NCI-H1092 treated with DMSO at 0.1 percent for 48 hours (cell line): ENCODE measurements around the gene G3BP2.
A peak's percentile ranks its signal among the peaks of the same experiment; 100 is the strongest.
"Not testable (repeated sequence)": the region's sequence is repeated elsewhere in the genome, so short reads cannot be mapped to it uniquely, and the experiment has no call there.

ENCODE experiments used
- DNase-seq: peaks from one replicate; lab custom pipeline; 2025; lab: John Stamatoyannopoulos, UW

Gene G3BP2

DNA sequence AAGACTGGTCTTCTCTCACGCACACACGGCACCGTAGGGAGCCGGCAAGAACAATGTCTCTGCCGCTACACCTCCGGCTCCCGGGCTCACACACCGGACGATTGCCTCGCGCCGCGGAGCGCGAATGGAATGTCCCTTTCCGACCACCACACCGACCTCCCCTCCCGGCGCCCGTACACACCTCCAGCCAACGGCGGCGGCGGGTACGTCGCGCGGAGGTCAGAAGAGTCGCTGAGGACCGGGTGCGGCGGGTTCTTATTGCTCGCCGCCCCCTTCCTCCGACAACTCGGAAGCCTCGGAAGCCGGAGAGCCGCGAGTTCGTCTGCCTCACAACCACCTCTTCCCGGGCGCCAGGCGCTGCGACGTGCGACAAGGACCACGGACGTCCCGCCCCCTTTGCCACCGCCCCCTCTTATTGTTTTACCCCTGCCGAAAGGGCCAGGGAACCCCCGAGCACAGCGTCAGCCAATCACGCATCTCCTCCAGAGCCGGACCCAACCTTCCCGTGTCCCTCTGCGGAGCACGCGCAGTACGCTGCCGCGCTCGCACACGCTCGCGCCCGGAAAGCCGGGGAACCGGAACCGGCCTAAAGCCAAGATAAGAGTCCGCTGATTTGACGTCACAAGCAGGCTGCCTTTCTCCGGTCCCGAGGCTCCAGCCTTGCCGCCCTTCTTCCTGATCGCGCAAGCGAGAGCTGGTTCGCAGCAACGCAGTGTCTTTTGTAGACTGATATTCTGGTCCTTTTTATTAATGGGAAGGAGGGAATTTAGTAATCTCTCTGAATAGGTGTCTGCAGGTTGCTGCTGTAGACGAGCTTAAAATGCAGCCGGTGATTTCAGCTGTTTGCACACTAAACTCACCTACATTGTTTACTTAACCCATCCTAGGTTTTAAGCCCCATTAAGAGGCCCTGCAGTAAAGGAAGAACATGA lies at the start of gene G3BP2:
TSS of gene G3BP2 (minus strand) at position 385 of the 932 bp plus-strand sequence. CDS start 11,386 bp downstream, outside the sequence.
- DNase-seq = peak; percentile 98

DNA sequence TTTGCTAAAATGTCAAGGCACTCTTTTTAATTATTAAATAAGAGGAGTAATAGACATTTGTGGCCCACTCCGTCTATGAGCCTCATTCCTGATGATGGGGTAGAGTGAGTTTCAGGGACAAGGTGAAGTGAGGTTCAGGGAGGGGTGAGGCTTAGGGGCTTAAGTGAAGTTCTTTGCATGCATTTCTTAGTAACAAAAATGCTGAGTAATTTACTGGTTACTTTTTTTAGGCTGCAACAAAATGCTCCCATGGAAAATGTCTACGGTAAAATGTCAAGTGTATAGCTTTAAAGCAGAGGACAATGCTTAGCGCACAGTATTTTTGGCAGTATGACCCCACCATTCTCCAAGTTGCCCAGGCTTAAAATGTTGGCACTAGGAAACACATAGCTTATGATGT lies 49.2 kb upstream of the G3BP2 start:
- no peak for DNase-seq

DNA sequence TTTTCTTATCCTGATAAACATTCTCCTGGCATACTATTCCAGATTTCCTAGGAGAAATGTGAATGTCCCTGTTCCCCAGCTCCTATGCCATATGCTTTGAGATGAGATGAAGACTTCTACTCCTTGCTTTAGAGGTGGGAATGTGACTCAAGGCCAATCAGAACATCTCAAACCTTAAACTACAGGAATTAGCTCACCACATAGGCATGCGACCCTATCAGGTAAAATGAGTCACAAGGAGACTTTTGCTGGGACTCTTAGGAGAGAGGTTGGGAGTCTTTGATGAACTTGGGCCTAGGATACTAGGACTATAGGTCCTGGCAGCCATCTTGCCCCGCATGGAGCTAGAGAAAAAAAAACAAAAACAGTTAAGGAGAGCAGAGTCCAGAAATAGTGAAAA lies 45.3 kb upstream of the G3BP2 start:
- no peak for DNase-seq

DNA sequence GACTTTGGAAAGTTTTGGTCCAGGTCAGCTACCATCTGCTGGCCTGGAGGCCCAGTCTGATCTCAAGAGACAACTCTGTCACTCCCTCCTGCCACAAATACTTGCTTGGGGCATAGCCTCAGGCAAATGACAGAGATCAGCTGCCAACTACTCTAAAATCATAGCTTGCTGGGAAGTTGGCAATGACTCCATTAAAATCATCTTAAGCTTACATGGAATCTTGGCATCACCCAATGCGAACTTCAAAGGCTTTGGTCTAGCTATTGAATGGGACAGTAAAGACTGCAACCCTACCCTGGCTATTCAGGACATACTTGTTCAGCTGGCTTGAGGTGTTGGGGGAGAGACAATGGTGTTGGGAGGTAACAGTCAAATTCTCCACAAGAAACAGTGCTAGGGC lies 44.2 kb upstream of the G3BP2 start:
- DNase-seq = no peak

DNA sequence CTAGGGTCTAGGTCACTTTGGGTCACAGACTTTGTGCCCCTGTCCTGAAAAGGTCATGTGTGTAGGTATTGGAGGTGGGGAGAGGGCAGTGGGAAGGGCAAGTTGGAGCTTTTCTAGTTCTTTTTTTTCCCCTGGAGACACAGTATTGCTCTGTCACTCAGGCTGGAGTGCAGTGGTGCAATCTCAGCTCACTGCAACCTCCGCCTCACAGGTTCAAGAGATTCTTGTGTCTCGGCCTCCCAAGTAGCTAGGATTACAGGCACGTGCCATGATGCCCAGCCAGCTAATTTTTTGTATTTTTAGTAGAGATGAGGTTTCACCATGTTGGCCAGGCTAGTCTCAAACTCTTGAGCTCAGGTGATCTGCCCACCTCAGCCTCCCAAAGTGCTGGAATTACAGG lies 42.8 kb upstream of the G3BP2 start:
- not testable (repeated sequence) for DNase-seq

DNA sequence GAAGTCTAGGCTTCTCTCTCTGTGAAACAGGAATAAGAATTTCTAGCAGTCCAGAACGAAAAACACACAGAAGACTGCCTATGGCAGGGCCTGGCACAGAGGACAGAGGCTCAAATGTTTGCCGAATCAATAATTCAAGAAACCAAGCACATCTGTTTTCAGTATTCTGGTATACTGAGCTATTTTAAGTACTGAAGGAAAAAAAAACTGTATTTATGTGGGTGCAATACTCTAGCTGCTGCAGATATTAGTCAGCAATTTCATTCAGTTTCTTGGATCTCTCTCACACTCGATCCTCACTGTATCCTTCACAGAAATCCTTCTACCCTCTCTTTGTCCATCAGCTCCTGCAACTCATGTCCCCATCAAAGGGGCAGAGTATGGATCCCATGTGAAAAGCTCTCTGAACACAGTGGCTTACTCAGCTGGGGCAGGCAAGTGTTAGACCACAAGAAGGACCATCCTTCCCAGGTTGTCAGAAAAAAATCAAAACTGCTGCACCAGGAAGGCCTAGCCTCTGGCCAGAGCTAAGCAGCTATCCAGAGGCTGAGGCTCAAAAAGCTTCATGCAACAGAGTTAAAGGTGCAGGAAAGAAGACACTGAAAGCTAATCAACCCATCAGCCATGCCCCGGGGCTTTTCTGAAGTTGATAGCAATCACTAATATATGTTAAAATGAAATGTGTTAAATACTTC lies 42.0 kb upstream of the G3BP2 start:
- DNase-seq = no peak

DNA sequence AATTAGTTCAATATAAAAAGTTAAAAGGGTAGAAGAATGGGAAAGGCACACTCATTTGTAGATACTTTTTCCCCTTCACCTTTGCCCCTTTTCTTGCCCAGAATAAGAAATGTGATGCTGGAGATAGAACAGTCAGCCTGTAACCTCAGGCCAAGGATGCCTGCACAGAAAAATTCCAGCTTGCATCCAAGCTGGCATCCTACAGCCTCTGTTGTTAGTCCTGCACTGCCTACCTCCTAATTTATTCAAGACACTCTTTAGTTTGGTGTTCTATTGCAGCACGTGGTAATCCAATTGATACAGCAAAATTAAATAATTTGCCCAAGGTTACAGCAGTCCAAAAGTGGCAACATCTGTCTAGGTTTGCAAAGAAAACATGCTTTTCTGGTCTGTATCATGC lies 41.5 kb upstream of the G3BP2 start:
- DNase-seq = no peak

DNA sequence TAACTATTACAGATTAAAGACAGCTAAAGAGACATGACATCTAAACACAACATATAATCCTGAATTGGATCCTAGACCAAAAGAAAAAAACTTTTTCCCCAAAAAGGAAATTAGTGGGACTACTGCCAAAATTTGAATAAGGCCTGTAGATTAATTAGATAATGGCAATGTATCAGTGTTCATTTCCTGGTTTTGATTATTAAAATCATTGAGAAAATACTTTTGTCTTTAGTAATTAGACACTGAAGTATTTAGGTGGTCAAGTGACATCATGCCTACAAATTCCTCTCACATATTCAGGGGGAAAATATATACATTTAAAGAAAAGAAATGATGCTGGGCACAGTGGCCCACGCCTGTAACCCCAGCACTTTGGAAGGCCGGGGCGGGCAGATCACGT lies 40.8 kb upstream of the G3BP2 start:
- DNase-seq = no peak

DNA sequence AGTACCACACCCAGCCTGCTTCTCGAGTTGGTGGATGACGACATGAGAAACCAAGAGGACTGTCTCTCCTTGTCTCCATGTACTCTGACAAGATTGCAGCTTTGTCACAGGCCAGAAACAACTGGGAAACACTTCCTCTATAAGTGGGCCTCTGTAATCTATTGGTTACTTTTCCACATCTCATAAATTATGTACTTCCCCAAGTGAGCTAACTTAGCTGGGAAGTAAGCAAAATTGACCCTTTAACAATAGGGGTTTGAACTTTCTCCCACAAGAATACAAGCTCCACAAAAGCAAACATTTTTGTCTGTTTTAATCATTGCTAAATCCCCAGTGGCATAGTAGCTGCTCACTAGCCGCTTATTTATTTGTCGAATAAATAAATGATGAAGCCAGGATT lies 37.0 kb upstream of the G3BP2 start:
- no peak for DNase-seq

DNA sequence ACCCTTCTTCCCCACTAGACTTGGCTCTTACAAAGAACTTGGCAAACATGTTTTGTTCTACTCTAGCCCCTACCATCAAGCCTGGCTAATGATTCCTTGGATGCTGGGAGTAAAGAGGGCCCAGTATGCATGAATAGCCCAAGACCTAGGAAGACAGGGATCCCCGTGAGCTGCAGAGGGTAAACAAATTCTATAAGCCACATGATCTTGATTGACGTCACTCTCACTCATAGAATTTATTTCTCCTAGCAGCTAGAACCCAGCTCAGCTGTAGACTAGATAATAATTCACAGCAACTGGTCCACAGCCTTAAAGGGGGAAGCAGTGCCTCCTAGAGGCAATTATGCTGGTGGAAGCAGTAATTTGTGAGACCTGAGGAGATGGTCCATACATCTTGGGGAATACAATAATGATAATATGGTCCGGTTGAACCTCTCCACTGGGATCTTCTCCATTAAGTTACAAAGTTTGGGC lies 35.0 kb upstream of the G3BP2 start:
- DNase-seq = no peak

DNA sequence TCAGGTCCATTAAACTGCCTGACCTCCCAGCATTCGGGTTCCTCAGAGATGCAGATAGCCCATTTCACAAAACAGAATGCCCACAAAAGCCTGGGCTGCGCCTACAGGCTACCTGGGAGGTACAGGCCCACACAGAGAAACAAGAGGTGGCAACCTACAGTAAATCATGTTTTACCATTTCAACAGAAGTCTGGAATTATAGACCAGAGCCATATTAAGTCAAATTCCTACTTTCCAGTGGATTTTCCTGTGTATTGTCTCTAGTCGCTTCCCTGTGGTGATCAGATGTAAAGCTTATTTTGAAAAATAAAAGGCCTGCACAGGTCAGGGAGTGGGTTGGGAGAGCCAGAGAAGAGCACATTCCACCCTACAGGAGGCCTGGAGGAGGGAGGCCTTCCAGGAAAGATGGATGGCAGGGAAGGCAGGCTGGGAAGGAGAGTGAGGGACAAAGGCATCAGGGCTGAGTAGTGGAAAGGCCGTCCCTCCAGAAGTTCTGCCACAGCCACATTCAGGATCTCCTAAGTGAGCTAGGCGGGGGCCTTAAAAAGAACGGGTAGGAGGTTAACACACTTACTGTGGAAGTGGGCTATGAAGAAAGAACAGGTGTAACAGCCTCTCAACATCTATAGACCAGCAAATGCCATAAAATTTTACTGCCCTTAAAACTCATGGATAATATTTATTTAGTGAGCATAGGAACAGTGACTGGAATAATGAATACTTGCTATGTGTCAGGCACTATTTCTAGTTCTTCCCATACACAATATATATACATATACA lies 32.2 kb upstream of the G3BP2 start:
- no peak for DNase-seq

DNA sequence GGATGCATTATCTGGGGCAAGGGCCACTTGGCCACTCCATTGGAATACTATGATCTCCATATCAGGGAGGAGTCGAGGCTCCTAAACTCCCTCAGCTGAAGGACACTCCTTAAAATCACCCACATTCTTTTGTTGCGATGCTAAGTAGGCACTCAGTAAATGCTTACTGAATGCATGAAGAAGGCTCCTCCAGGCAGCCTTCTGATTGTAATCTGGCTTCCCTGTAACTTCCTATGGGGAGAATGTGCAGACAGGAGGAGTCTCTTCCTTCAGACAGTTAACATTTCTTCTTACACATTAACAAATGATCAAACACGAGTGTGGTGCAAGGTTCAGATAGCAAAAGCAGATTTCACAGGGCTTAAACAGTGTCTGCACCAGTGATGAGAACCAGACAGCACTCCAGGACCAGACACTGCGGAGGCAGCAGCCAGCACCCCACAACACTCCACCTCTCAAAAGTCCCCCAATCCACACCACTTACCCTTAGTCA lies 29.8 kb upstream of the G3BP2 start:
- DNase-seq = no peak

DNA sequence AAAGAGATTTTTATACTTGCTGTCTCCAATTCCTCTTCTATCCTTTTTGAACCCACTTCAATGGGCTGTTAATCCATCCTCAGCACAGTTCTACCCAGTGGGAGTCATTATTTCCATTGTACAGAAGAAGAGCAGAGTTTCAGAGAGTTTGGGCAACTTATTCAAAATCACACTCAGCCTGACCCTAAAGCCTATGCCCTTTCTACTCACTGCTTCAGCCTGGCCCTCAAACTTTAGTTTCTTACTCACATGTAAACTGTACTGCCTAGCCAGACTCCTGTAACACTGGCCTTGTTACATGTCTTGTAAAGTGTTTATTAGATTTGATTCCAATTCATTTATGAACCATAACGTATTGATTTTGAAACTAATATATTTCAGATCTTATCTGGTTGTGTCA lies 26.1 kb upstream of the G3BP2 start:
- no peak for DNase-seq

DNA sequence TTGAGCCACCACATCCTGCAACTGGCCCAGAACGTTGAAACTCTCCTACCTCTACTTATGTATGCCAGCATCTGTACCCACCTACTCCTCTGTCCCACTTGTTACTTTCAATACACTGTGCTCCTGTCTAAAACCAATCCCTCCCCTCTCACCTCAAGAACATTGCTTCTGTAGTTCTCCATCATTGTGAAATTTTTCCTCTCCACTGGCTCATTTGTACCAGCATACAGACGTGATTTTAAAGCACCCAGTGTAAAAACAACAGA lies 25.7 kb upstream of the G3BP2 start:
- DNase-seq = no peak

DNA sequence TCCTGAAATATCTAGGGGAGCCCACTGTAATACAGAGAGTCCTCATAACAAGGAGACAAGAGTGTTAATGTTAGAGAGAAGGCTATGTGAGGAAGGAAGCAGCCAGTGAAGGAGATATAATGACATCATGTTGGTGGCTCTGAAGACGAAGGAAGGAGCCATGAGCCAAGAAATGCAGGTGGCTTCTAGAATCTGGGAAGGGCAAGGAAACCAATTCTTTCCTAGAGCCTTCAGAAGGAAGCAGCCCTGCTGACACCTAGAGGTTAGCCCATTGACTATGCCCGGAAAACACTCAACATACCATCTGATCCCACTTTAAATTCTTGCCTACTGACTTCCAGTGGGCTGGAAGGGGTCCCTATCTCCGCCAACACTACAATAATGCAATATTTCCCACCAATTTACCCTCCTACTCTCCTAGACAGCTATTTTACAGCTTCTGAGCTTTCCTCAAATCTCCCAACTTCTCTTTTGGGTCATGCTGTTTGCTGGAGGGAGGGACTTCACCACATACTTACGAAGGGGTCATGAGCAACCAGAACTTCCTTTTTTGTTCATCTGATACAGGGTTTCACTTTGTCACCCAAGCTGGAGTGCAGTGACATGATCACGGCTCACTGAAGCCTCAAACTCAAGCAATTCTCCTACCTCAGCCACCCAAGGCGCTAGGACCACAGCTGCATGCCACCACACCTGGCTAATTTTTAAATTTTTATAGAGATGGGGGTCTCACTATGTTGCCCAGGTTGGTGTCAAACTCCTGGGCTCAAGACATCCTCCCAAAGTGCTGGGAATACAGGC lies 25.2 kb upstream of the G3BP2 start:
- DNase-seq = no peak

DNA sequence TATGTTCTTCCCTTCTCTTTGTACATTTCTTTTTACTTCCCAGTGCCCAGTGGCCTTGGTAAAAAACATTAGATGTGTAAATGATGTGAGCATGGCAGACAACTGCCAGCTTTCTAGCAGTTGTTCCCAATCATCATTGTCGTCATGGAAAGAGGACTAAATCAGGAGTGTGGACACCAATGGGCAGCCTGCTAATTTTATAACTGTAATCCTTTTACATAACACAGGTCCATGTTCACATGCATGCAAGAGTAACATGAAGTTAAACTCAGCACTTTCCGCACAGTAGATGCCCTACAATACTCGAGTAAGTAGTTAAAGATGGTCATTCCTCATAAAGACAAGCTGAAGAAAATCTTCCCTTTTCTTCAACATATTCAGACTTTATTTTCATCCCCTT lies 23.4 kb upstream of the G3BP2 start:
- no peak for DNase-seq

DNA sequence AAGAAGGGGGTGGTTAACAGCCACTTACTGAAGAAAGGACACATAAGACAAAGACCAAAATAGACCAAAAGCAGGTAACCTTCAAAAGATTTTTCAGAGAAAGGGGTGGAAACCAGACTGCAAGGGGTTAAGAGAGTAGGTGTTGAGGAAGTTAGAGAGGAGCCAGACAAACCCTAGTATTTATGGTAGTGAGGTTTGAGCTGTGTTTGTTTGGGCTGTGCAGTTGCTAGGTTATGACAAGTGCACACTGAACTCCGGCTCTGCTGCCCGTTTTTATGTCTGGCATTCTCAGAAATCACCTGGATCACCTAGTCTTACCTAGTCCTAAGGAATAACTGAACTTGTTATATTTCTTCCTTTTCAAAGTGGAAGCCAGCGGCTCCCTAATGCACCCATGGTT lies 22.9 kb upstream of the G3BP2 start:
- DNase-seq = no peak

DNA sequence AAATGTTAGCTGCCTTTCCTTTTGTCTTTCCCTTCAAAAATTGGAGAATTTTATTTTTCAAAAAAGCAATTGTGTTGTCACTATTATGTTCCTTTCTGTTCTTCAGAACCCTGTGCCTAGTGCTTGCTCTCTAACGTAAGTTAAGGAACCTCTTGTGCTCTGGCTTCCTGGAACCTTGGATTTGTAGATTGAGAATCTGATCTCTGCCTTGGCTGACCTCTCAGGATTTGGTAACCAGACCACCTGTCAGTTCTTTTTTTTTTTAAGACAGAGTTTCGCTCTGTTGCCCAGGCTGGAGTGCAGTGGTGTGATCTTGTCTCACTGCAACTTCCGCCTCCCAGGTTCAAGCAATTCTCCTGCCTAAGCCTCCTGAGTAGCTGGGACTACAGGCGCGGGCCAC lies 18.9 kb upstream of the G3BP2 start:
- not testable (repeated sequence) for DNase-seq

DNA sequence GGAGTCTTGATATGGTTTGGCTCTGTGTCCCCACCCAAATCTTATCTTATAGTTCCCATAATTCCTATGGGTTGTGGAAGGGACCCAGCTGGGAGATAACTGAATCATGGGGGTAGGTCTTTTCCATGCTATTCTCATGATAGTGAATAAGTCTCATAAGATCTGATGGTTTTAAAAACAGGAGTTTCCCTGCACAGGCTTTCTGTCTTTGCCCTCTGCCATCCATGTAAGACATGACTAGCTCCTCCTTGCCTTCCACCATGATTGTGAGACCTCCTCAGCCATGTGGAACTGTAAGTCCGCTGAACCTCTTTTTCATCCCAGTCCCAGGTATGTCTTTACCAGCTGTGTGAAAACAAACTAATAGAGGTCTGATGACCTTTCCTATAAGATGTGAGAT lies 13.9 kb upstream of the G3BP2 start:
- DNase-seq = not testable (repeated sequence)

DNA sequence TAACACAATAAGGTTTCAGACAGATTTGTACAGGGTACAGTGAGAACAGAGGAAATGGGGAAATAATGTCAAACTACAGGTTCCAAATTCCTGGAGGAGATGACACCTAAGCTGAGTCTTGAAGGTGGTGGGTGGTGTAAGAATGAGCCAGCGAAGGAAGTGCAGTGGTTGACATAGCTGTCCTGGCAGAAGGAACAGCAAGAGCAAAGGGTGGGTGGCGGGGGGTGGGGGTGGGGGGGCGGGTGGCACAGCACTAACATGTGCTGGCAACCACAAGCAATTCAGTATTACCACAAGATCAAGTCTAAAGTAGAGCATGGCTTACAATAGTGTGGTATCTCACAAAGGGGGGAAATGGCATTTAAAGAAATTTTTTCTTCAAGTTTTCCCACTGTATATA lies 13.1 kb upstream of the G3BP2 start:
- DNase-seq = no peak

DNA sequence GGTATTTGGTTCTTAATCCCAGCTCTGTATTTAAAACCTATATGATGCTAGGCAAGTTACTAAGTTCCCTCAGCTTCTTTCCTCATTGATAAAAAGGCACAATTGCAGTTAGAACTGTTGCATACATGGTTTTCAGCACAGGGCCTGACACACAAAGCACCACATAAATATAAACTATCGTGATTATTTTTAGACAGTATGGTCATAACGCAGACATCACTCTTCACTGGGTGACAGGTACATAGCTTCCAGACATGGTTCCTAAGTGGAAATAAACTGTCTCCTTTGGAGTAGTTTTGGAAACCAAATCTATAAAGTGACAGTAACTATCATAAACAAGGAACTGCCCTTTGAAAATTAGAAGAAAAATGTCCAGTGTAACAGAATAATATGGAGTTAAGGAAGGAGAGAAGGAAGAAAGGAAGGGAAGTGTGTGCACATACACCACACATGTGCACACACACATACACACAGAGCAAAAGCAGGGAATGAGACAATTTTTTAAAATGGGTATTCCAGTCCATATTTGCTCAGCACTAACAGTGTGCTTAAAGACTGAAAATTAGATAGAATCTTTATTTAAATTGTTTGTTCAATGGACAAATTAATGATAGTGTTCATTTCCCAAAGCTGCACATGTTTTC lies 12.5 kb upstream of the G3BP2 start:
- no peak for DNase-seq
